AG20443 (cell line): ENCODE data around the gene SRPK2.
"Not testable (repeated sequence)": the region's sequence is repeated elsewhere in the genome, so short reads cannot be mapped to it uniquely, and the experiment has no call there.

Experiments used
- DNase-seq: peaks from one replicate; pipeline ENCODE4 v3.0.0; 2012; ENCODE audit warnings: low spot score, mixed read lengths

The SRPK2 gene

GRCh38 chr7:105267244-105267643 is 121.5 kb downstream of the SRPK2 start:
- DNase-seq, result no peak

DNA sequence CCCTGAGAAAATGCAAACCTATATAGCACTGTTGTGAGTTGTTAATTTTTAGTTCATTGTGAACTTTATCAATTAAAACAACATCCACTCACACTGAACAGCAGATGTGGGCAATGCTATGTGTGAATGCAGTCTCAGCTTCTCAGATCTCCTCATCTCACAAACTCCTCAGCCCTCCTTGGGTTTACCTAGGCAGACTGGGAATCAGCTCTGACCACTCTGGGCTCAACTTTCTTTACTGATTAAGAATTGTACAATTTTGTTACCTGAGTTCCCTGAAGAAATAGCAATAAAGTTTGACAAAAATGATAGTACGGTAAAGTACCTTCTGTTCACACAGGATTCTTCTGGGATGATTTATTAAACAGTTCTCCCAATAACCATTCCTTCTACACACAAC is 124.0 kb downstream of the SRPK2 start:
- DNase-seq, result no peak

DNA sequence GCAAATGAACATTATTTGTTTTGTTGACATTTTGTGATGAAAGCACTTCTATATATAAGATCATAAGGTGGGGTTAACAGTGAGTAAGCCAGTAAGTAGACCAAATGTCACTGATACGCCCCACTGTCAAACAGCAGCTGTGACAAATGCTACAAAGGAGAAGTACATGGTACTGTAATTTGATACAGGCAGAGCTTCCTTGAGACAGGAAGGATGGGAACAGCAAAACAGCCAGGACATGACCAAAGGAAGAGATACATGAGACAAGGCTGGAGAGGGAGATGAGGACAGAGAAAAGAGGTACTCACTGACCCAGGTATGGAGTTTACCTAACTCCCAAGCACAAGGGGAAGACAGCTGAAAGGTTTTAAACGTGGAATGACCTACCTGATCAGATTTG is 127.0 kb downstream of the SRPK2 start:
- no peak for DNase-seq

GRCh38 chr7:105260201-105260871 is 128.4 kb downstream of the SRPK2 start:
- not testable (repeated sequence) for DNase-seq

DNA sequence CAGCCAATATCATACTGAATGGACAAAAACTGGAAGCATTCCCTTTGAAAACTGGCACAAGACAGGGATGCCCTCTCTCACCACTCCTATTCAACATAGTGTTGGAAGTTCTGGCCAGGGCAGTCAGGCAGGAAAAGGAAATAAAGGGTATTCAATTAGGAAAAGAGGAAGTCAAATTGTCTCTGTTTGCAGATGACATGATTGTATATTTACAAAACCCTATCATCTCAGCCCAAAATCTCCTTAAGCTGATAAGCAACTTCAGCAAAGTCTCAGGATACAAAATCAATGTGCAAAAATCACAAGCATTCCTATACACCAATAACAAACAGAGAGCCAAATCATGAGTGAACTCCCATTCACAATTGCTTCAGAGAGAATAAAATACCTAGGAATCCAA is 129.8 kb downstream of the SRPK2 start:
- DNase-seq, result not testable (repeated sequence)

DNA sequence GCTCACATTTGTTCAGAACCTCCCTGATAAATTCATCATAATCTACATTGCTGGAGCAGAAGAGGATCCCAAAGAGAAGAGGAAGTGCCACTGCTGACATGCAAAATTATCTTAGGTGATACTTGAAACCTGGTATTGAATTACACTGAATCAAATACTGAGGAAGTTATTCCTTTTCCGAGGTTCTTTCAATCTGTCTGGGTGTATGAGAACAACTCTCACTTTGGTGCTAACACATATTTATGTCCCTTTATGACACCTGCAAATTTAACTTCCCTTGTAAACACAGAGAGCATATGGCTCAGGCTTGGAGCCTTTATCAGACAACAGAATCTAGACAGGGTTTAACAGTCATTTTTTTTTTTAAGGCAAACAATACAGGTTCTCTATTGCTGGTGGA is 131.4 kb downstream of the SRPK2 start:
- DNase-seq, result no peak

DNA sequence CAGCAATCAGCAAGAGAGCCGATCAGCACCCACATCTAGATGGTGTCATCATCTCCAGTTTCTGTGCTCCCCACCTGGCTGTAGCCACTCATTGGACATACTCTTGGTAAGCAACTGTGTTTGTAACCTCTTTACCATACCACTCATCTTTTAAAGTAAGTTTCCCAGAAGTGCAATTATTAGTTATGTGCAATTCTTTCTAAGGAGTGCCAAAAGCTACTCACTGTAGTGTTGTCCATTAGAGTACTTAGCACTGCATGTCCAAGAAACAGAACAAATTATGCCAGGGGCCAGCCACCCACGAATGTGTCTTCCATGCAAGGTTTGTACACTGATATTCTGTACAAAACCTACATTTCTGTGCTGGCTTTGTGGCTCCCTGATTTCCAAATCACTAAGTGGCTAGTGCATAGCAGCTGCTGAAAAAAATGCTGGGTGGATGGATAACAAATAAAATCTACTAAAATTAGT is 131.9 kb downstream of the SRPK2 start:
- DNase-seq, result no peak

- no peak for DNase-seq
Observed at GRCh38 chr7:105250706-105251105, 138.0 kb downstream of the SRPK2 start.

- DNase-seq, result no peak
Observed at GRCh38 chr7:105250239-105250638, 138.5 kb downstream of the SRPK2 start.

- no peak for DNase-seq
Observed at GRCh38 chr7:105249216-105249615, 139.5 kb downstream of the SRPK2 start.

- no peak for DNase-seq
Observed at GRCh38 chr7:105246679-105247078, 142.0 kb downstream of the SRPK2 start.

DNA sequence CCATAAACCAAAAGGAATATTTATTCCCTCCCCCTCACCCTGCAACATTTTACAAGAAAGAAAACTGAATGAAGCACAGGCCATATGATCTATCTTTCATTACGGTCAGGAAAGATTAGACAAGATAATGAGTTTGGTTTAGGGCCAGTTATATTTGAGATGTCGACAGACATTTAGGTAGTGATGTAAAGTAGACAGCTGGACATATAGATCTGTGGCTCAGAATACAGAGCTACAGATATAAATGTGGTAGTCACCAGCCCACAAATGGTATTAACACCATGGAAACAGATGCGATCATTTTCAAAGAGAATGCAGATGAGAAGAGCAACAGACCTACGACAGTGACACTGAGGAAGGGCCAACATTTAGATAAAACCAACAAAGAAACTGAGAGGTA is 142.5 kb downstream of the SRPK2 start:
- no peak for DNase-seq

- no peak for DNase-seq
Observed at GRCh38 chr7:105245398-105246114, 143.2 kb downstream of the SRPK2 start.

GRCh38 chr7:105244594-105244993 is 144.1 kb downstream of the SRPK2 start:
- no peak for DNase-seq

DNA sequence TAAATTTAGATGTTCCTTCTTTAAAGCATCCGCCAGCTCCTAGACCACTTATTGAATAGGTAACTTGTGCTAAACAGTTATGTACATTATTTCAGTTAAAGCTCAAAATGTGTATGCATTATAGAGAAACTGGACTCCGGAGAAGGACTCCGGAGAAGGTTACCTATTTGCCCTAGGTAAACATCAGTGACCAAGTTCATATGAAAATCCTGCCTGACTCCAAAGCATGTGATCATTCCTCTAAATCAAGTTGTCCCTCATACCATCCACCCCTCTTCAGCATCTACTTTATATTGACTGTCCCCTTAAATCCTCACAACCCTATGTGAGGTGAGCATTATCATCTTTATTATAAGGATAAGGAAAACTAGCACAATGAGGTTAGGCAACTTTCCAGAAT is 147.5 kb downstream of the SRPK2 start:
- no peak for DNase-seq

DNA sequence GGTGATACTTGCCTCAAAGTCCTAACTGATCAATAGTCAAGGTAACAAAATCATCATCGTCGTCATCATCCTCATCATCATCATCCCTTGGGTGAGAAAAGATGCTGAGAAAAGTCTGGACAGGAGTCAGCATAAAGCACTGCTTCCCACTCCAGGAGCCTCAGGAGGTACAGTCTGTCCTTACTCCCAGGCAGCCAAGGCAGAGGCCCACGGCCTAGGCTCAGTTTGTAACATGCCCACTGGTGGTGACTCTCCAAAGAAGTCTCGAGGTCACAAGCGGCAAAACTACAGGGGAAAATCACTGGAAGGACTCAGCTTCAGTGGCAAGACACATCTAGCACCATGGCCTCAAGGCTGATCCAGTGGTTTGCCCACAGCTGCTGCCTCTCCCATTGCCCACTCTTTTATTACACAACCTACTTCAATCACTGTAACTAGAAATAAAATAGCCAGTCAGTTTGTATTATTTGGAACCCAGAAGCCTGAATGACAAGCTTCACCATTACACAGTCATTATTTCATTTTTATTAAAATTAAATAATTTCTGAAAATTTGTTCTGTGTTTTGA is 150.4 kb downstream of the SRPK2 start:
- DNase-seq, result no peak

GRCh38 chr7:105234886-105235285 is 153.8 kb downstream of the SRPK2 start:
- no peak for DNase-seq

DNA sequence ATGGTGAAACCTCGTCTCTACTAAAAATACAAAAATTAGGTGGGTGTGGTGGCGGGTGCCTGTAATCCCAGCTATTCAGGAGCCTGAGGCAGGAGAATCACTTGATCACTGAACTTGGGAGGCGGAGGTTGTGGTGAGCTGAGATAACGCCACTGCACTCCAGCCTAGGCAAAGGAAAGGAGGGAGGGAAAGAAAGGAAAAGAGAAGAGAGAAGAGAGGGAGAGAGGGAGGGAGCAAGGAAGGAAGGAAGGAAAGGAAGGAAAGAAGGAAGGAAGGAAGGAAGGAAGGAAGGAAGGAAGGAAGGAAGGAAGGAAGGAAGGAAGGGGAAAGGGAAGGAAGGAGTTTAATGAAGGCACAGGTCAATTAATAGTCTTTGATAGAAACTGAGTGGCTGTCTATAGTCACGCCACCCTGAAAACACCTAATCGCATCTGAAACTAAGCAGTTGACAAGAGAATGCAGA is 155.9 kb downstream of the SRPK2 start:
- not testable (repeated sequence) for DNase-seq

GRCh38 chr7:105230486-105230885 is 158.2 kb downstream of the SRPK2 start:
- DNase-seq, result no peak

- DNase-seq, result no peak
Observed at GRCh38 chr7:105229641-105230040, 159.1 kb downstream of the SRPK2 start.

DNA sequence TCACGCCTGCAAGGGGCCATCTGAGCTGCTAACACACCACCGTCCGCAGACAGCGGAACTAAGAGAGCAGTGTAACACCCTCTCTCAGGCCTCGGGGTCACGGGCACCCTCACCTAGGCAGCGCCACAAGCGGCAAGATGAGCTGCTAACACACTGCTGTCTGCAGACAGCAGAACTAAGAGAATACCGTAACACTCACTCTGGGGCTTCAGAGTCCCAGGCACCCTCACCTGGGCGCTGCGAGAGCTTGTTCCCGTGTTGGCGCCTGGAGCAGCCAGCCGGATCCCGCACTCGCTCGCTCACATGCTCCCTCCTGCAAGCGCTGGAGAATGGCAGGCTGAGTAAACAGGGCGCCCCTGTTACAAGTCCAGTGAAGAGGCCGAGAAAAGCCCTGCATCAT is 160.2 kb downstream of the SRPK2 start:
- DNase-seq, result no peak

GRCh38 chr7:105227391-105227790 is 161.3 kb downstream of the SRPK2 start:
- DNase-seq, result no peak
